Neutrophil (primary cell): ENCODE data around the gene ARHGAP30.
"Not testable (repeated sequence)": the region's sequence is repeated elsewhere in the genome, so short reads cannot be mapped to it uniquely, and the experiment has no call there.

Experiments
- H3K27ac ChIP-seq: fragments of 200-600 bp; sonication (generic); 2 replicates; pipeline ENCODE4 v1.5.1; 2016; ENCODE audit warnings: mild to moderate bottlenecking, moderate library complexity
- H3K27me3 ChIP-seq: fragments of 200-600 bp; sonication (generic); 2 replicates; pipeline ENCODE4 v1.6.0; 2016; ENCODE audit warnings: mild to moderate bottlenecking
- H3K36me3 ChIP-seq: fragments of 200-600 bp; sonication (generic); 2 replicates; pipeline ENCODE4 v1.5.1; 2017
- H3K4me1 ChIP-seq, 2 experiments: fragments of 200-600 bp in 1 of 2; sonication (generic) in 1 of 2; 1 replicate in 1 of 2; 2 replicates in 1 of 2; pipeline versions ENCODE4 v1.5.1 to v1.6.1; 2013 to 2016; ENCODE audit warnings: low read depth in 1 of 2, low read length in 1 of 2, mild to moderate bottlenecking in 1 of 2, moderate library complexity in 1 of 2; ENCODE audit not compliant: control insufficient read depth in 1 of 2, insufficient read depth in 1 of 2
- H3K4me3 ChIP-seq, 2 experiments: fragments of 200-600 bp in 1 of 2; sonication (generic) in 1 of 2; 1 replicate in 1 of 2; 2 replicates in 1 of 2; pipeline ENCODE4 v1.5.1; 2013 to 2016; ENCODE audit warnings: low read depth in 1 of 2, low read length in 1 of 2, mild to moderate bottlenecking in 1 of 2, moderate library complexity in 1 of 2
- H3K9me3 ChIP-seq: fragments of 200-600 bp; sonication (generic); 2 replicates; pipeline ENCODE4 v1.5.1; 2016
- TF ChIP-seq, protein P1 (sequence below): fragments of 200-600 bp; sonication (generic); IDR thresholded peaks from 2 replicates; pipeline ENCODE4 v1.5.1; 2016; ENCODE audit warnings: antibody characterized with exemption

ARHGAP30 gene

DNA sequence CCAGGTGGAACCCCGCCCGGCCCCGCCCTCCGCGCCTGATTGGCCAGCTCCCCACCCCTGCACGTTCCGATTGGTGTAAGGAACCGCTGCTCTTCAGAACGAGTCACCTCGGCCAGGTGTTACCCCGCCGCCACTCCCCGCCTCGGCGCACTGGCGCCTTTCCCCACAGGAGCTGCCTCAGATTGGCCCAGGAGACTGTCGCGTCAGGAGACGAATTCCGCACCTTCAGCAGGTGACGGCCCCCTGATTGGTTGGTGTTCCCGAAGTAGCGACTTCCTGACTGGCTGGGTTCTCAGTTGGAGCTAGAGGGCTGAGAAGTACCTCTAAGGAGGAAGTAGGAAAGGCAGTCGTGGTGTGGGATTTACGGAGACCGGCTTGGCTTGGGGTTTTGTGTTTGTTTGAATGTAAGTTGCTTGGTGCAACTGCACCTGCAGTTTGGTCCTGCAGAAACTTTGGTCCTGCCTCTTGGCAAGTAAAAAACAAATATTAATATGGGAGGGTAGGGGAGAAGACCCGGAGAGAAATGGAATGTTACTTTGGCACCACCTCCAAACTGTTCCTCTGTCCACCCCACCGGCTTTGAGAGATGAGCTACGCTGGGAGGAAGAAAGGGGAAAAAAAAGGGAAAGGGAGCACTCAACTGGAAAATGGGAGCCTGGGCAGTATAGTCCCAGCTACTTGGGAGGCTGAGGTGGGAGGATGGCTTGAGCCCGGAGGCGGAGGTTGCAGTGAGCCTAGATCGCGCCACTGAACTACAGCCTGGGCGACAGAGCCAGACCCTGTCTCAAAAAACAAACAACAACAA lies 48.3 kb downstream of the ARHGAP30 start:
- Histone ChIP-seq H3K4me1 (peaks cover 50 to 60% of the 10 kb centered on the region in 2 experiments), H3K27me3 (no peaks in the 10 kb centered on the region), H3K9me3 (no peaks in the 10 kb centered on the region), H3K36me3 (no peaks in the 10 kb centered on the region), H3K27ac (peak overlapping the region; percentile 95), H3K4me3 (peak overlapping the region; percentile 90 to 91)
- TF ChIP-seq, protein P1, sequence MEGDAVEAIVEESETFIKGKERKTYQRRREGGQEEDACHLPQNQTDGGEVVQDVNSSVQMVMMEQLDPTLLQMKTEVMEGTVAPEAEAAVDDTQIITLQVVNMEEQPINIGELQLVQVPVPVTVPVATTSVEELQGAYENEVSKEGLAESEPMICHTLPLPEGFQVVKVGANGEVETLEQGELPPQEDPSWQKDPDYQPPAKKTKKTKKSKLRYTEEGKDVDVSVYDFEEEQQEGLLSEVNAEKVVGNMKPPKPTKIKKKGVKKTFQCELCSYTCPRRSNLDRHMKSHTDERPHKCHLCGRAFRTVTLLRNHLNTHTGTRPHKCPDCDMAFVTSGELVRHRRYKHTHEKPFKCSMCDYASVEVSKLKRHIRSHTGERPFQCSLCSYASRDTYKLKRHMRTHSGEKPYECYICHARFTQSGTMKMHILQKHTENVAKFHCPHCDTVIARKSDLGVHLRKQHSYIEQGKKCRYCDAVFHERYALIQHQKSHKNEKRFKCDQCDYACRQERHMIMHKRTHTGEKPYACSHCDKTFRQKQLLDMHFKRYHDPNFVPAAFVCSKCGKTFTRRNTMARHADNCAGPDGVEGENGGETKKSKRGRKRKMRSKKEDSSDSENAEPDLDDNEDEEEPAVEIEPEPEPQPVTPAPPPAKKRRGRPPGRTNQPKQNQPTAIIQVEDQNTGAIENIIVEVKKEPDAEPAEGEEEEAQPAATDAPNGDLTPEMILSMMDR, result no peak

DNA sequence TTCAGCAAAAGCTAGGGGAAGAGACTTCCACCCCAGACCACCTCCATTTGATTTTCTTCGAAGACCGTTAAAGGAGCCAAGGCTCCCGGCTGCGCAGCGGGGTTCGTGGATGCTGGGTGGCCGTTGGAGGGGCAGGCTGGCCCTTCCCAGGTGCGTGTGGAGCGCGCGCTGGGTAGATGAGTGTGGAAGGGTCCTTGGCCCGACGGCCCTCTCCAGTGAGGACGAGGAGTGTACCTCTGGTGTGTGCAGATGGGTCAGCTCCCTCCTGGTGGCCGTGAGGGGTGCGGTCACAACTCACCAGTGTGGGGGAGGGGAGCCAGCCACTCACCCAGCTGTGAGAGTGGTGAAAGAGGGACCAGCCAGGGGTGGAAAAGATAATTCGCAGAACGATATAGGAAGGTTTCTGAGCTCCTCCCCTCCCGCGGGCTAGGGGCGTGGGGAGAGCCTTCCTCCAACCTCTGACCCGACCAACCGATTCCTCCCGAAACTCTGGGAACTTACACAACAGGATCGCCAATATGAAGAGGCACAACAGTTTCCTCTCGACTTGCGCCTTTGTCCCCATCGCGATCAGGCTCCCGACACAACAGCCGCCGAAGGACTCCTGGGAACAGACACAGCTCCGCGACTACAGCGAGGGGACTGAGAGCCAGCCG lies 49.1 kb downstream of the ARHGAP30 start, which contains the start of gene F11R:
TSS of gene F11R (minus strand) at position 644 of the 656 bp plus-strand sequence. CDS start at position 565, 79 bp downstream.
- peaks cover 58 to 64% of the 10 kb centered on the region in 2 experiments for H3K4me1 ChIP-seq
- H3K27me3 ChIP-seq, result no peaks in the 10 kb centered on the region
- H3K9me3 ChIP-seq, result no peaks in the 10 kb centered on the region
- peak within 1 kb of the TSS; percentile 95 for H3K27ac ChIP-seq
- H3K36me3 ChIP-seq, result no peaks in the 10 kb centered on the region
- peak within 1 kb of the TSS; percentile 90 to 91 for H3K4me3 ChIP-seq
- TF ChIP-seq, protein P1, result peak; percentile 28

DNA sequence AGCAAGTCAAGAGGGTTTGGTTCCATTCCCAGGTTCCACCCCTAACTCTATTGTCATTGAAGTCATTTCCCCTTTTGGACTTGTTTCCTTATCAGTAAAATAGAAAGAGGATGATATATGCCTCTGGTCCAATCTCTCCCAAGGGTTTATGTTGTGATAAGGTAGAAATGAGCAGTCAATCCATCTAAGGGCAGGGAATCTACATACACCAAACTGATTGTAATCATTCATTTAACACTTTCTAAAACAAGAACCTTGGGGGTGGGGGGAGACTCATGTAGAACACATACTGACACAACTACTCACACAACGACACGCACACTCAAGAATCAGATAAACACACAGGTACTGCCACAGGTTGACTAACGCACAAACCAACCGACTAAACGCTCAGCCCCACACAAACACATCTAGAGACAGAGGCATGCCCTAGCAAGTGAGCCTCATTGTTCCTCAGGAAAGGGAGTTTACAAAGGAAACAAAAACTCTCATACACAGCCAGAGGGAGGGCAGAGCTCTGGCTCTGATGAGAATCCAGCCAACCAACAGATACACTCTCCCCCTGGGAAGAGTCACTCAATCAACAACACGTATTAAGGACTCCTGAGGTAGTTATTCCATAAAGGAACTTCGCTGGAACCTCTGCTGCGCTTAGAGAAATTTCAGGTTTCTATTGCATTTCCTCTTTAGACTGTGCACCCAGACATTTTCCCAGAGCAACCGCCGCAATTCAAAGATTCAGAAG lies 49.8 kb downstream of the ARHGAP30 start:
- H3K4me3 ChIP-seq, result peak overlapping the region; percentile 90 to 91
- TF ChIP-seq, protein P1, result no peak
- H3K9me3 ChIP-seq, result no peaks in the 10 kb centered on the region
- no peaks in the 10 kb centered on the region for H3K27me3 ChIP-seq
- H3K27ac ChIP-seq, result peak overlapping the region; percentile 95
- H3K4me1 ChIP-seq, result peaks cover 61 to 64% of the 10 kb centered on the region in 2 experiments
- no peaks in the 10 kb centered on the region for H3K36me3 ChIP-seq

DNA sequence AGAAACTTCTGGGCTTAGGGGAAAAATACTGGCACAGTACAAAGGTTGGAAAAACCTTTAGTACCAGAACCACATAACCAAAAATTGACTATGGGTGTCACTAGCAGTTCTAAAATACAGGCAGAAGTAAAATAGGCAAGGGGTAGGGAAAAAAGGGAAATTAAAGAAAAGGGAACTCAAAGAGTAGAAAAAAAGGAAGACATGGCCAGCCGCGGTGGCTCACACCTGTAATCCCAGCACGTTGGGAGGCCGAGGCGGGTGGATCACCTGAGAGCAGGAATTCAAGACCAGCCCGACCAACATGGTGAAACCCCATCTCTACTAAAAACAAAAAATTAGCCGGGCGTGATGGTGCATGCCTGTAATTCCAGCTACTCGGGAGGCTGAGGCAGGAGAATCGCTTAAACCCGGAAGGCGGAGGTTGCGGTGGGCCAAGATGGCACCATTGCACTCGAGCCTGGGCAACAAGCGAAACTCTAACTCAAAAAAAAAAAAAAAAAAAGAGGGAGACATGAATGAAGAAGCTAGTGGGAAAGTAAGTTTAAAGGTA lies 50.5 kb downstream of the ARHGAP30 start:
- Histone ChIP-seq H3K4me3 (peak overlapping the region; percentile 90 to 91), H3K27ac (peak overlapping the region; percentile 95), H3K4me1 (peaks cover 66 to 71% of the 10 kb centered on the region in 2 experiments)
- H3K27me3 ChIP-seq, H3K9me3 ChIP-seq, H3K36me3 ChIP-seq: not testable (repeated sequence)

DNA sequence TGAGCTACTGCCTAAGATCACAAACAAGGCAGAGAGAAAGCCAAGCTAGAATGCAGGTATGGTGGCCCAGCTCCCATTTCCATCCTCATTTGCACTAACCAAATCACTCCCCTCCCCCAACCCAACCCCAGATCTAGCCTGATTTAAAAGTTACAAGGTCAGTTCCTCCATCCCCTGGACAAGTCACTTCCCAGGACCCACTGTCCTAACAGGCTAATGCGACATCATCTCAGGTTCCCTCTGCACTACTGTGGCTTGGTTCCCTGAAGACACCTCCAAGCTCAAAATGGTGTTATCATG lies 51.1 kb downstream of the ARHGAP30 start:
- H3K36me3 ChIP-seq, result no peaks in the 10 kb centered on the region
- peak overlapping the region; percentile 95 for H3K27ac ChIP-seq
- H3K9me3 ChIP-seq, result no peaks in the 10 kb centered on the region
- H3K27me3 ChIP-seq, result no peaks in the 10 kb centered on the region
- H3K4me1 ChIP-seq, result peaks cover 72 to 77% of the 10 kb centered on the region in 2 experiments
- peak overlapping the region; percentile 90 to 91 for H3K4me3 ChIP-seq
- TF ChIP-seq, protein P1, result no peak
